ENCODE data around the gene POLR3A.
"Not testable (repeated sequence)": the region's sequence is repeated elsewhere in the genome, so short reads cannot be mapped to it uniquely, and the experiment has no call there.

The POLR3A gene

DNA sequence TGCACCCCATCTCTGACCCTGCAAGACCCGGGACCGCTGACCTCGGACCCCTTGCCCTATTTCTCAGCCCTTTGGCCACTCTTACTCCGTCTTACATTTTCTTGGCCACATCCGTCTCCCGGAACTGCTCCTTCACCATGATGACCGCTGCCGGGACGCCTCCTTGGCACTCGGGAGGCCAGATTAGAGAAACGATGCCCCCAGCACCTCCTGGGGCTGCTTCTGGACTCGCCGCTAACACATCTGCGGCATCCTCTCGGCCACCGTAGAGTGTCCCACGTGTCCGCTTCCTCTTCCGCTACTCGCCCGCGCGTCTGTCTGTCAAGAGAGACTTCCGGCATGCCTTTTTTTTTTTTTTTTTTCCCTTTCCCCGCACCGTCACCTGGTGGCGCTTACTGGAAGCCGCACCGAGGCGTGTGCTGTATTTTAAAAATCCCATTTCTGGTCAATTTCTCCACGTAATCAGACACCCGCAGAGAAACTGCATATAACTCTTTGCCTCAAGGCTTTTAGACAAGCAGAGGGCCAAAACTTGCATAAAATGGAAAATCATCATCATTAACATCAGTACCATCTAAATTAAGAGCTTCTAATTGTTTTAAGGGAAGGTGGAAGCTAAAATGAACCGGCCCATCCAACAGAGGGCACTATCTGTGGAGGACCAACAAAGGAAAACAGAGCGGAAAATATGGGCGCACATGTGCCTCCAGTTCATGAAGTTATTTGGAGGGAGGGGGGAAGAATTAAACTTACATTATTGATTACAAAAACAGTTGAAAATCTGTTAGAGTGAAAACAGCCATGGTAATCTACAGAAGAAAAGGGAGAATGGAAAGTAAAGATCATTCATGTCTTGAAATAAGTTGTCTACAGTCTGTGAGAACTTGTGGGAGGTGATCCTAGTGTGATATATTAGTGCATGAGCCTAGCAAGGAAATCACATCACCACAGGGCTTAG, at the start of gene POLR3A:
POLR3A (minus strand) TSS at position 247 of the 958 bp plus-strand sequence; CDS start at position 139, 108 bp downstream.
- DNase-seq (ENCODE audit: low spot score), result peak; percentile 89

DNA sequence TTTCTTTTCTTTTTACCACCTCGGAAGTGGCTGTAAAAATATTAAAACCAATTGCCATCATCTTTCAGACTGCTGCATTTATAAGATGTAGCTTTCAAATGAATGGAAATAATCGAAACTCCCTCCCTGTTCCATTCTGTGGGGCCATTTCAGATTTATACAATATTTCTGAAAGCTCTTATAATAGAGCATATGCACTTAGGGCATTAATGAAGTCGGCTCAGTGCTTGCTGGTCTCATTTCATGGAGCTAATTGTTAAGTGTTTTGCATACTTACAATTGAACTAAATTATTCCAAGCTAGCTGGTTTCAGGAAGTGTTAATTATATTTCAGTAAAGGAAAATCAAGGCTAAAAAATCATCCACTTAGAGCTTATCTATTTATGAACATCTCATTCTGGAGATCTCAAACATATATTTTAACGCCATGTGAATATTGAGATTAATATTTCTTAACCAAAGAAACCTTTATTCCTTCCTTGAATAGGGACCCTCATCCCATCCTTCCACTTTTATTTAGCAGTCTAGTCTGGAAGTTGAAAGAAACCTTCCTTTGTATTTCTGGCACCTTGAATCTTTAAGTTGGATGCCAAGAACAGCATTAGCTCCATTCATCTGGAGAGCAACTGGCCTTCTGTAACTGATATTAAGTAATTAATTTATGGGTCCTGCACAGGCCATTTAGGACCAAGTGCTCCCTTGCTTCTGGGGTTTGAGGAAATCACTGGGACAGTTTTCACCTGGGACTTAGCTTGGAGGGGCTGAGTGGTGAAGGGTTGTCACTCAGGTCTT, 49.4 kb upstream of the POLR3A start:
- no peak for DNase-seq (ENCODE audit: low spot score)

DNA sequence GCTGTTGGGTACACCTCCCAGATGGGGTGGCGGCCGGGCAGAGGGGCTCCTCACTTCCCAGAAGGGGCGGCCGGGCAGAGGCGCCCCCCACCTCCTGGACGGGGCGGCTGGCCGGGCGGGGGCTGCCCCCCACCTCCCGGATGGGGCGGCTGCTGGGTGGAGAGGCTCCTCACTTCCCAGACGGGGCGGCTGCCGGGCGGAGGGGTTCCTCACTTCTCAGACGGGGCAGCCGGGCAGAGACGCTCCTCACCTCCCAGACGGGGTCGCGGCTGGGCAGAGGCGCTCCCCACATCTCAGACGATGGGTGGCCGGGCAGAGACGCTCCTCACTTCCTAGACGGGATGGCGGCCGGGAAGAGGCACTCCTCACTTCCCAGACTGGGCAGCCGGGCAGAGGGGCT, 46.5 kb upstream of the POLR3A start:
- DNase-seq (ENCODE audit: low spot score), result not testable (repeated sequence)

DNA sequence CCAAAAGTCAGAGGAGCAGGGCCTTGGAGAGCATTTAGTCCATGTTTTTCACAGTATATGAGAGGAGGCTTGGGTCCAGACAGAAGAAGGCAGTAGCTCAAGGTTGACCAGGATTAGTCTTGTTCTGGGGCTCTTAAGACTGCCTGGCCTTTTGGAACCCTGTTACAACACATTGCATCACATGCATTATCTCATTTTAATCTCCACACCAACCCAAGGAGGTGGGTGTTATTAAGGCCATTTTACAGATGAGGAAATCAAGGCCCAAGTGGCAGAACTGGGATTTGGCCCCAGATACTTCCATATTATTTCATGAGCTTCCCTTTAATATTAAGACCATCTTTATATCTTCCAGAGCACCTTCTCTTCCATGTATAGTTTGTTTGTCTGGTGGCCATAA, 43.2 kb upstream of the POLR3A start:
- DNase-seq (ENCODE audit: low spot score), result no peak

DNA sequence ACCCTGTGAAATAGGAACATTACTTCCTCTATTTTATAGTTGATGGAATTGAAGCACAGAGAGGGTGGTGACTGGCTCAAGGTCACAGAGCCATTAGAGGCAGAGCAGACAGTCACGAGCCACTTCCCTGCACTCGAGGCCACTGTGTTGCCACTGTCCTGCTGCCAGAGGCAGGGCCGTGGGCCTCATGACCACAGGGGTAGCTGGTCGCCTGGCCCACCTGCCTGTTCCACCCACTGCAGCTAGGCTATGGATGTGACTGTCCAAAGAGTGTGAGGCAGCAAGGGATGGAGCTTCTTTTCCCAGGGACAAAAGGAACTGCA, 42.5 kb upstream of the POLR3A start:
- no peak for DNase-seq (ENCODE audit: low spot score)

DNA sequence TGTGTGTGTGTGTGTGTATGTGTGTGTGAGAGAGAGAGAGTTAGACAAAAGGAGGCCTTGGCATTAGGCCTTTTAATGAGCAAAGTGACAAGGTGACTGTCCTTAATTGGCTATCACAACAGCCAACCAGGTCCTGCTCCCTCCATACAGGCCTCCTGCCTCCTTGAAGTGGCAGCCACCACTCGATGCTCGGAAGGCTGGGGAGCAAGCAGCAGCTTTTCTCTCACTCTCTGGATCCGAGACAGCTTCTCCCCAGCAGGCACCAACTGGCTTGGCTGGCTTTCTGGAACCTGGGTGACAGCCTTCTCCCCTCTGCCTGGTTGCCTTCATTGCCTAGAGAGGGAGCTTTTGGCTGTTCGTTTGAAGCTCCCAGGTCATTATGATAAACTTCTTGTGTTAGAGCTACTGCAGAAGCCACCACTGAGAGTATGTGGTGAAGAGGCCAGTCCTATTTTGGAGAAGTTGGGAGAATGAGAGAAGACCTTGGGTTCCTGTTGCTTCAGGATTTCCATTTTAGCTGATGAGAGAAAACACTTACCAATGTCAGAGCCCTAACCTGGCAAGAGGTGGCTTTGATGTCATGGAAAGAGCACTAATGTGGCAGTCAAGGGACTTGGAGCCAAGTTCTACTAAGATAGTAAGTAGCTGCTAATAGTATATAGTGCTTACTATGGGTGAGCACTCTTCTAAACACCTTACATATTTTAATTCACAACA, 42.0 kb upstream of the POLR3A start:
- DNase-seq (ENCODE audit: low spot score), result peak; percentile 39

DNA sequence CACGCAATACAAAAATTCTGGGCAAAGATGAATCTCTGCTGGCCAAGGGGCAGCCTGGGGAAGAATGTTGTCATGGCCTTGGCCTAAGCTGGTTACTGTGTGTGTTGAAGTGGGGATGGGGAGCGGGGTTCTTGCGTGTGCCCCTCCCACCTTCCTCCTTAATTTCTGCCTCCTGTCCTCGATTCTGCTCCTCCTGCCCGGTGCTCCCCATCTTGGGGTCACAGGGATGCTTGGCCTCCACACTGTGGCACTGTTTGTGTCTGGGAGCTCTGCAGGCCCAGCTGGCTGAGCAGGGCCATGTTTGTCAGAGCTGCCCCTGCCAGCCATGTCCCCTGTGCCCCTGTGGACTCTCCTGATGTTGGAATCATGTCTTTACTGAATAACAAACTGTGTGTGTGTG, 41.4 kb upstream of the POLR3A start:
- no peak for DNase-seq (ENCODE audit: low spot score)

DNA sequence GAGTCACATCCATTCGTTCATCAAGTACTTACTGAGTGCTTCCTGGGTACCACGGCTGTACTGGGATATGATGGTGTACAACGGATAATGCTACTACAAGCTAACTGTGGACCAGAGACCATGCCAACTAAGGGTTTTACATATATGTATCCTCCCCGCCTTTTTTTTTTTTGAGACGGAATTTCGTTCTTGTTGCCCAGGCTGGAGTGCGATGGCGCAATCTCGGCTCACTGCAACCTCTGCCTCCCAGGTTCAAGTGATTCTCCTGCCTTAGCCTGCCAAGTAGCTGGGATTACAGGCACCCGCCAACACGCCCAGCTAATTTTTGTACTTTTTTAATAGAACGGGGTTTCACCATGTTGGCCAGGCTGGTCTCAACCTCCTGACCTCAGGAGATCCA, 40.7 kb upstream of the POLR3A start:
- not testable (repeated sequence) for DNase-seq (ENCODE audit: low spot score)

DNA sequence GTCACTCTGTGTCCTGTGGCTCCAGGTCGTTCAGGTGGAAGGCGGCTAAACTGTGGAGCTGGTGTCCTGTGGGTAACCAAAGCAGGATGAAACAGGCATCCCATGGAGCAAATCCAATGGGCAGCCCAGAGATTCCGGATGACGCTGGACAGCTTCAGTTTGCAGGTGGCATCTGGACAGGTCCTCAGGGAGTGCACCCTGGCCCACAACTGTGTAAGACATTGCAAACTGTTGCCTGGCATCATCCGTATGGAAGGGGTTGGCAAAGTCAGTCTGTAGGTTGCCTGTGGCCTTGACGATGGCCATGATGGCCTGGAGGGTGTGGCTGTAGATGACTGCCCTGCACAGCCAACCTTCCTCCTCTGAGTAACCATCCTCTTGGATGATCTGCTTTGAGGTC, 39.8 kb upstream of the POLR3A start:
- DNase-seq (ENCODE audit: low spot score), result no peak

DNA sequence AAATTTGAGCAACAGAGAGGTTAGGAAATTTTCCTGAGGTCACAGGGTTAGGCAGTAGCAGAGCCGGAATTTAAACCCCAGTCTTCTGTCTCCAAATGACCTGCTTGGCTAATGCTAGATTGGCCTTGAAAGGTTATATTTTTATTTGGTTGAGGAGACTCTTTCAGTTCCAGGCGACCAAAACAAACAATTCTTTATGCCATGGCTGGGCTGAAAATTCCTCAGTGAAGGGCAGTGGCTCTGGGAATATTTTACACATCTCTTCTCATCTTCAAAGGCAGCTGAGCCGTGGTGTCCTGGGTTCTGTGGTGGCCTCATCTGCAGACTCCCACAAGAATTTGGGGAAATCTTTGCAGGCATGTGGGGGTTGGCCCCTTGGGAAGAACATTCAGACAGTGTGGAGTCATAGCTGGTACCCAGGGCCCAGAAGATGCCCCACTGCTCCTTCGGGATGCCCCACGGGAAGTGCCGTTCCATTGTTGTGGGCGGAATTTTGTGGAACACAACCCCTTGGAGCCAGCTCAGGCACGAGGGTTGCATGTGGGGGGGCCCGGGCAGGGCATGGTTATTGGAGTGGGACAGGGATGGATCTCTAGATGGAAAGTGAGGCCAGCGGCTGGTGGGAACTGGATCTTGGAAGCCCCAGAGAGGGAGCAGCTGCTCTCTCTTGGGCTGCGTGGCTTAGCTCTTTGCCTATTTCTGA, 37.6 kb upstream of the POLR3A start:
- DNase-seq (ENCODE audit: low spot score), result no peak

DNA sequence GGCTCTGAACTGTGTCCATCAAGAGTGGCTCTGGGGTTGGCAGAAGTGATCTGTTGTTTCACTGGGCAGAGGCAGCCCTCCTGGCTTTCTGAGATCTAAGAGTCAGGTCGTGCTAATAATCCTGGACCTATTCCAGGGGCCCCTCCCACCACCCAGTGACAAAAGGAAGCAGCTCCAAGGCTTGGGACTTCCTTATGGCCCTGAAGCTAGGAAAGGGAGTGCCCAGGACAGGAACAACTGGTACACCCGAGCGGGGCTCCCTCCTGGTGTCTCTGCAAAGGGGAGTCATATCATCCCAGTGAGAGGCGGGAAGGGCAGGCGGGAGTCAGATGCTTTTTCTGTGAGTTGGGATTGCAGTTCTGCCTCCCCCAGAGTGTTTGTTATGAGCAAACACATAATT, 36.7 kb upstream of the POLR3A start:
- DNase-seq (ENCODE audit: low spot score), result no peak

DNA sequence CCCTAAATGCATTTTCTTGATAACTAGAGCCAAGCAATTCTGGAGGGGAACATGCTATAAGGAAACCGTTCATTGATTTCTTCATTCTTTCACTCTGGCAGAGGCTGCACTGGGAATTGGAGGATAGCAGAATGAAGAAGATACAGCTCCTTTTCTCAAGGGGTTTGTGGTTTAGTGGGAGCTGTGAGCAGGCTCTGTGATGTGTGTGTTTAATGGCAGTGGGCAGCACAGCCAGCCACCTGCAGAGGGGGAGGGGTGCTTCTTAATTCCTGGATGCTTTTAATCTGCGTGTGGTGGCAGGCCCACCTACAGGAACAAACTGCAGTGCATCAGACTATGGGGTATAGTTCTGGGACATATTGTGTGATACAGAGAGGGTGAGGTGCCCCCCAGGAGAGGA, 36.3 kb upstream of the POLR3A start:
- DNase-seq (ENCODE audit: low spot score), result no peak

DNA sequence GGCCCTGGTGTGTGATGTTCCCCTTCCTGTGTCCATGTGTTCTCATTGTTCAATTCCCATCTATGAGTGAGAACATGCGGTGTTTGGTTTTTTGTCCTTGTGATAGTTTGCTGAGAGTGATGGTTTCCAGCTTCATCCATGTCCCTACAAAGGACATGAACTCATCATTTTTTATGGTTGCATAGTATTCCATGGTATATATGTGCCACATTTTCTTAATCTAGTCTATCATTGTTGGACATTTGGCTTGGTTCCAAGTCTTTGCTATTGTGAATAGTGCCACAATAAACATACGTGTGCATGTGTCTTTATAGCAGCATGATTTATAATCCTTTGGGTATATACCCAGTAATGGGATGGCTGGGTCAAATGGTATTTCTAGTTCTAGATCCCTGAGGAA, 35.6 kb upstream of the POLR3A start:
- not testable (repeated sequence) for DNase-seq (ENCODE audit: low spot score)

DNA sequence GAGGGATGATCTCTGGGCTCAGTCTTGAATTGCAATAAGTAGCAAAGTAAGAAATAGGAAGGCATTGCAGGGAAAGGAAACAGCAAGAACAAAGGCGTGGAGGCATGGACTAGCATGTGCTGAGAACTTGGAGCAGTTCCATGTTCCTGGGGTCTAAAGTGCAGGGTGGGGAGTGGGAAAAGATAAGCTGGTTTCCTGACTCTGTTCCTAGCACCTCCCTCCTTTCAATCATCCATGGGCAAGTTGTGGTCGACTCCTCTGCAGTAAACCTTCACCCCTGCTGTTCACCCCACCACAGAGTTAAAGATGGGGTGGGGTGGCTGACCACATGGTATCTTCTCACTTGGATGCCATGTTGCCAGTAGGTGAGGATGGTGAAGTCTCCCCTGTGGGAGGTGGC, 33.9 kb upstream of the POLR3A start:
- DNase-seq (ENCODE audit: low spot score), result no peak

DNA sequence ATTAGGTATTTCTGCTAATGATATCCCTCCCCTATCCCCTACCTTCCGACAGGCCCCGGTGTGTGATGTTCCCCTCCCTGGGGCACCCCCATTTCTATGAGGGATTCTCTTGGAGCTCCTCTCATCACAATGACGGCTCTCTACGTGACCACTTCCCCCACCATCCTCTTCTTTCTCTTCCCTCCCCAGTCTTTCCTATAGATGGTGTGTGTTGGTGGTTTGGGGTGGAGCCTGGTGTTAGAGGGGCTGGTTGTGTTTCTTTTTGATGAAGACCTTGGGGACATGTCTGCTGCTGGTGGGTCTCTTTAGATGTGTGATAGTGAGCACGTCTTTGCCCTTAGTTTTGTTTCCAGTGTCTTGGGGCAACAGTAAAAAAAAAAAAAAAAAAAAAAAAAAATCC, 33.0 kb upstream of the POLR3A start:
- DNase-seq (ENCODE audit: low spot score), result no peak

DNA sequence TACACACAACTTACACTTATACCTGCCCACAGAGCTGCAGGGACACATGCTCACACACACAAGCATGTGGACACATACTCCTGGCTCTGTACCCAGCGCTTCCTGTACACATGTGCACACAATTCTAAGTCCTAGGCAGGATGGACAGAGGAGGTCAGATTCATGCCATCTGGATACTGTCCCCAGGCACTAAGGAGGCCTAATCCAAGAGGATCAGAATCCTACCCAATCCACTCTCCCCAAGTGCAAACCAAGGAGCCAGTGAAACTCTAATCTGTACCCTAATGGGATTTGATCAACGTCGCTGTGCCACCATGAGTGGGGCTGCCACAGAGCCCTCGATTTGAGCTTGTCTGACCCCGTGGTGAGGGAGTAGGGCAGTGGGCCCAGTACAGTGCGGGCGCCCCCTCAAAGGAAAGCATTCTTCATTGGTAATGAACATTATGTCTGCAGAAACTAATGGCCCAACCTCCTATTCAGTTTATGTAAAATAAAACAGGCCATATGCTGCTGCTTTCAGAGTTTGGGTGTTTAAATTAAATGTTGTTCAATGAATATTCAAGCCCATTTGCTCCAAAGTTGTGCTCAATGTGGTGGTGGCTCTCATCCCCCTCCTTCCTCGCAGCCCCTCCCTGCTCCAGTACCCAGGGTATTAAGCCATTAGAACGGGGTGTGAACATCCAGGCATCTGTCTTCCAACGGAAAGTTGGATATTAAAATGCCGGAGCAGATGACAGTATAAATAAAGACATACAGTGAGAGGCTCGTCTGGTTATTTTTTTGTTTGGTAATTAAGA, 30.8 kb upstream of the POLR3A start:
- peak; percentile 41 for DNase-seq (ENCODE audit: low spot score)

DNA sequence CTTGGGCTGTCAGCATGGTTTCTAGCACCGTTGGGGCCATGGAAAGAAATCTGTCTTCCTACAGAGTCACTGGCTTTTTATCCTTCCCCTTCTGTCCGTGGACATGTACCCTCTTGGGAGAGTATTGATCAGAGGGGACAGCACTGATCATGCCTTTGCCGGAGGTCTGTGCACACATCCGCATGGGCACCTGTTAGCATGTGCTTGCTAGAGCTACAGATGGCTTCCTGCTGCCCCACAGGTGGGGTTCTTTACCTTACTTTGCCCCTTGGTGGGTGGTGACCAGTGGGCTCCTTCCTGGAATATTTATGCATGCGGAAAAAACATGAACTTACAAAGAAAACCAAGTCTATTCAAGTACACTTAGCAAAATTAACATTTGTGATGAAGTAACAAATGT, 29.2 kb upstream of the POLR3A start:
- DNase-seq (ENCODE audit: low spot score), result no peak

DNA sequence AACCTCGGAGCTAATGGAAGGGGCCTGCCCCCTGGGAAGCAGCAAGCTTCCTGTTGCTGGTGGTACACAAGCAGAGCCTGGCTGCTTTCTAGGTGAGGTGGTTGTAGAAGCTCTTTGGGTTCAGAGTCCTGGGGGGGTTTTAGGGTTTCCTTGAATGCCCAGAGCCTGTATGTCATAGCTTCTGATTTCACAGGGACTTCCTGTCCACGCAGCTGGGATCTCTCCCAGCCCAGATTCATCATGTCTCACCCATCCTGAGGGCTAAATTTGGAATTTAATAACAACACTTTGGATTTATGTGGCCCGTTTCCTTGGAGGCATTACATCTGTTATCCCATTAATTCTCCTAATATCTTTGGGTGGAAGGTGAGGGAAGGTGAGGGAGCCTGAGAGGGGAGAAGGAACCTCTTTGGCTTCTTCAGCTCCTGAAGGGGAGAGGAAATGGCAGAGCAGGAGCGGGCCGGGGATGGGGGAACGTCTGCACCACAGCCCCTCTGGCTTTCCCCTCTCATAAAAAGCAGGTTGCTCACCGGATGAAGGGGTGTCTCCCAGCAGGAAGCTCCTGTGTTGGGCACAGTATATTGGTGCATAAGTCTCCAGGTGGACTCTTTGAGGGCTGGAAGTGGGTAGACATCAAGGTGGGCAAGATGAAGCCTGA, 24.0 kb upstream of the POLR3A start:
- DNase-seq (ENCODE audit: low spot score), result no peak

DNA sequence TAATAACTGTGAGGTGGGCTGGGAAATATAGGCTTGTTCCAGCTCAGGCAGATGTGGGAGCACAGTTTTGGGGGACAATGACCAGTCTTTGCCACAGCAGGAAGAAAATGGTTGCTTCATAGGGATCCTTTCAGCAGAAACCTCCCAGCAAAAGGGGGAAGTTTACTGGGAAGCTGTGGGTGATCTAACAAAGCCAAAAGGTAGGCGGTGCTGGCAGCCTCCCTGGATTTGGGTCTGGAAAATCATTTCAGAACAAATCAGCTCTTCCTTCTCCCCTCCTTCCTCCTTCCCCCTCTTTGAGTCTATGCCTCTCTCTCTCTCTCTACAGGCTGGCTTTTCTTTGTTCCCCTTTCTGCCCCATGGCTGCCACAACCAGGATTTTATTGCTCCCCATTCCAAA, 20.5 kb upstream of the POLR3A start:
- DNase-seq (ENCODE audit: low spot score), result no peak

DNA sequence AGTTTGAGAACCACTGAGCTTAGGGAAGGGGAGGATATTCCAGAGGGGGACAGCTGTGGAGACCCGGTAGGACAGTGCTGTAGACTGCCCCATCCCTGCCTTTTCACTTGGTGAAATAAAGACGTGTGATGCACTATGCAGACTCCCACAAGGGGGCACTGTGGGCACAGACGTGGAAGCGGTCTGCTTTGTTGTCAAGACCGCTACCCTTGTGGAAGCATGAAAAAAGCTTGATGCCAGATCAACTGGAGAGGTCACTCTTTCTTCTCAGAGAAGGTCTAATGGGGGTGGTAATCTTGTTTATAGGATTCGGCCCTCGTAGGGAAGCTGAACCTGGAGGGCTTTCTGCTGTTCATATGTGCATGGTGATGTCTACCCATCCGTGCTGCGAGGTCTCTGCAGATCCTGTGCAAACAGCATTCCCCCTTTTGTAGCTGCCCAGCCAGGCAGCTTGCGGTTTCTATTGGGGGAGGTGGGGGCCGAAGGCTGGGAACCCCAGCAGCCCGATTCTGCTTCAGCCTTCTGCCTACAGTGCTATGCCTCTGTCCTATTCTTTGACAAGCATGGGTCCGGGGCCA, 18.1 kb upstream of the POLR3A start:
- DNase-seq (ENCODE audit: low spot score), result peak; percentile 94

All from Ammon's horn (tissue), 1 donor.